NCI-H345 treated with DMSO at 0.1 percent for 48 hours (cell line): Measurements from ENCODE around the gene EPG5.
"Not testable (repeated sequence)": the region's sequence is repeated elsewhere in the genome, so short reads cannot be mapped to it uniquely, and the experiment has no call there.

ENCODE experiments used
- DNase-seq: peaks from one replicate; lab custom pipeline; 2025; ENCODE audit not compliant: unreplicated experiment; lab: John Stamatoyannopoulos, UW

The EPG5 gene

DNA sequence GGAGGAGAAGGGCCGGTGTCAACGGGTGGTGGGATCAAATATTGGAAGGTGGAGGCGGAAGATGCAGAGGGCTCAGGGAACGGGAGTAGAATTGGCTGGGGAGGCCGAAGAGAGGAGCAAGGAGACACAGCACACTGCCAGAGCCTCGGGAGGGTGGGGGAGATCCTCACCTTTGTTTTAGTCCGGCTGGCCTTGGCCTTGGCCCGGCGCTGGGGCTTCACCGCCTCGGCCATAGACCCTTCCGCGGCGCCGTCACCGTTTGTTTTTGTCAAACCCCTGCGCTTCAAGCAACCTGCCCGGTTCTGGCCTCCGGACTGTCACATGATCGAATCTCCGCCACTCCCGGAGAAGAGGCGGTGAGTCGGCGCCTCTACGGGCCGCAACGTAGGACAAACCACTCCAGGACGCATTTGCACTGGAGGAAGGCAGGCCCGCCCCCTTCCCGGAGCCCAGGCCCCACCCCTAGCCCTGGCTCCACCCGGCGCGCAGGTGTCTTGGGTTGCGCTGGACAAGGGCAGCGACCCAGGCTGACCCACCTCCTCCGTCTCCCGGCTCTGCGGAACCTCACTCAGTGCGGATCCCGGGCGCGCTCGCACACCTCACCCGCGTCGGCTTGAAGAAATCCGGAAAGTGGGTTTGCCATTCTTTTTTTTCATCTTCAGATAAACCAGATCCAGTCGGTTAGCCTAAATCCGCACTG is at the start of gene EPG5:
EPG5 (minus strand) TSS at position 323 of the 700 bp plus-strand sequence; CDS start at position 233, 90 bp downstream.
- peak; percentile 80 for DNase-seq

GRCh38 chr18:46013484-46014189 is 46.5 kb upstream of the EPG5 start:
- no peak for DNase-seq

GRCh38 chr18:46010676-46011075 is 43.5 kb upstream of the EPG5 start:
- no peak for DNase-seq

- DNase-seq = no peak
Measured at GRCh38 chr18:46010050-46010449, 42.9 kb upstream of the EPG5 start.

GRCh38 chr18:46009125-46009840 is 42.2 kb upstream of the EPG5 start:
- no peak for DNase-seq

- no peak for DNase-seq
Measured at GRCh38 chr18:46008531-46008930, 41.4 kb upstream of the EPG5 start.

DNA sequence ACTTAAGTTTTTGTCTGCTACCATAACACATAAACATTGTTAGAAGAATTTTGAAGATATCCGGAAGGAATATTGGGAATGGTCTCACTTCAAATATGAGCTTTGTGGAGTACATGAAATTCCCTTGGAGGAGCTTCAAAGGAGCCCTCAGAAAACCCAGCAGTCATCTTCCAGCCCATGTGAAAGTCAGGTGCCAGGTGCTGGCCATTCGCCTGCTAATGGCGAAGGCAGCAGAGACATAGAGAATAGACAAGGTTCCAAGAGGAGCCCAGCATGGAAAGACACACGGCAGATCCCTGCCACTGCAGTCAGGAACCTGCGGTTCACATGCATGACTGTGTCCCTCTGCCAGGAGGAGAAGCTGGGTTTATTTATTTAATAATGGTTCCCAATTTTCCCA is 40.0 kb upstream of the EPG5 start:
- DNase-seq = no peak

DNA sequence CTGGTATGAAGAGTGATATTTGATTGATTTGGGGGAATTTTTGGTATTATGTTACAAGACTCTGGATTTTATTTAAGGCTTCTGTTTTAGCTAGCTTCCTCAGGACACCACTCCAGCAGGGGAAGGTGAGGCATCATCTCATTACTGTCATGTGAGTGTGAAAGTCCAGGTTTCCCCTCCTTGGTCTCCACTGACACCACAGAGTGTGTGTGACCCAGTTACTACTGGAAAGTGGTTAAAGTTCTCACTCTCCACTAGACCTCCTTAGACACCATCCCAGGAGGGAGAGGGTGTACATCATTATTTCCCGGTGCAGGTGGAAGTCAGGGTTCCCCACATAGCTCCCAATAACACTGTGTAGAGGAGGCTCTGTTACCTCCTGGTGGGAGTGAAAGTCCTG is 35.8 kb upstream of the EPG5 start:
- DNase-seq = no peak

DNA sequence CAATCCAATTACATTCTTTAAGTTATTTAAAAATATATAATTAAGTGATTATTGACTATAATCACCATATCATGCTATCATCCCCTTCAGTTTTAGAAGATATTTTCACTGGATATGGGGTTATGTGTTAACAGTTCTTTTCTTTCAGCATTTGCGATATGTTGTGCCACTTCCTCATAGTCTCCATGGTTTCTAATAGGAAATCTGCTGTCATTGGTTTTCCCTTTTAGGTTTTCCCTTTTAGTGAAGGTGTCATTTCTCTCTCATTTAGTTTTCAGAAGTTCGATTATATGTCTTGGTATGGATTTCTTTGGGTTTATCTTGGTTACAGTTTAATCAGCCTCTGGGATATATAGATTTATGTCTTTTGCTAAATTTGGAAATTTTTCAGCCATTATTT is 34.8 kb upstream of the EPG5 start:
- no peak for DNase-seq

DNA sequence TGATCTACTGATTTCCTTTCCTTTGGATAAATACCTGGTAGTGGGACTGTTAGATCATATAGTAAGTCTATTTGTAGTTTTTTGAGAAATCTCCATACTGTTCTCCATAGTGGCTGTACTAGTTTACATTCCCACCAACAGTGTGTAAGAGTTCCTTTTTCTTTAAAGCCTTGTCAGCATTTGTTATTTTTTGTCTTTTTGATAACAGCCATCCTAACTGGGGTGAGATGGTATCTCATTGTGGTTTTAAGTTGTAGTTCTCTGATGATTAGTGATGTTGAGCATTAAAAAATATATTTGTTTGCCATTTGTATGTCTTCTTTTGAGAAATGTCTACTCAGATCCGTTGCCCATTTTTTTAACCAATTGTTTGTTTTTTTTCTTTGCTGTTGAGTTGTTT is 33.9 kb upstream of the EPG5 start:
- DNase-seq = no peak

GRCh38 chr18:45999536-45999935 is 32.4 kb upstream of the EPG5 start:
- no peak for DNase-seq

GRCh38 chr18:45998244-45998643 is 31.1 kb upstream of the EPG5 start:
- no peak for DNase-seq

DNA sequence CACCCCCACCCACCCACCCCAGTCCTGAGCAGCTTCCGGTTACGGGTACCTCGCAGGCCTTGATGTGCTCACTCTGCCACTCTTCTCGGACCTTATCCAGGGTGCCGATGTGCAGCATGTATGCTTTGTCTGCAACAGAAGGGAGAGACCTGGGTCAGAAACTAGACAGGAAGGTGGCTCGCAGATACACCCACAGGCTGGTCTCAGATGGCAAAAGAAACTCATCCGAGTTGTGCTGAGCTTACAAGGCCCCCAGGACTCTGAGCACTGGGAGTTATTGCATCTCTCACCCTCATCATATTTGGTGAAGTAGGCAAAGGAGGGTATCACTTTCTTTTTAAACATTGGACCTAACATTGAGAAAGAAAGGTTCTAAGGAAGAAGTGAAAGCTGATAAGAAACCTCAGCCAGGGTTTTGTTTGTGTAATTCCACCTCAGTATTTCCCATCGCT is 30.6 kb upstream of the EPG5 start:
- no peak for DNase-seq

- no peak for DNase-seq
Measured at GRCh38 chr18:45995461-45995860, 28.3 kb upstream of the EPG5 start.

DNA sequence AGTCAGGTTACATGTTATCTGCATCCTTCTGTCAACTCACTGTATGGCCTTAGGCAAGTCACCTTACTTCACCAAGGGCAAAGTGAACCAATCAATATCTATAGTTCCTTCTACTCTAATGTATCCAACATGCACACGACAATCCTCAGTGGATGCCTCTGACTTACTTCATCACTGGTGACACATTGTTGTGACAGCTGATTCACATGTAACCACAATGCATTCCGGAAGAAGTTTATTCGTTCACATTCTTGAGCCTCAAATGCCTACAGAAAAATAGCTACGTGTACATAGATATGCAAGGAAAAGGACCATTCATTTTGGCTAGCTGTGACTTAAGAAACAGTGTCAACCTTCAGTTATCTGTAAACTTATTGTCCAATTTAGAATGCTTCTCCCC is 26.3 kb upstream of the EPG5 start:
- no peak for DNase-seq

DNA sequence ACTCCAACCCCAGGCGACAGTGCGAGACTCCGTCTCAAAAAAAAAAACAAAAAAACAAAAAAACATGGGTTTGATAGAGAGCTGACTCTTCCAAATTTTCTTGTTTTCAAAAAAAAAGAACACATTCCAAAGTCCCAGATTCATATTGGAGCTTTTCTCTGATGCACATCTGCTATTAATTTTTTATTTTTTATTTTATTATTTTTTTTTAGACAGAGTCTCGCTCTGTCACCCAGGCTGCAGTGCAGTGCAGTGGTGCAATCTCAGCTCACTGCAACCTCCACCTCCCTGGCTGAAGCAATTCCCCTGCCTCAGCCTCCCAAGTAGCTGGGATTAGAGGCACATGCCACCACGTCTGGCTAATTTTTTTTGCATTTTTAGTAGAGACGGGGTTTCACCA is 25.4 kb upstream of the EPG5 start:
- DNase-seq = not testable (repeated sequence)

GRCh38 chr18:45991788-45992187 is 24.7 kb upstream of the EPG5 start:
- DNase-seq = no peak

GRCh38 chr18:45984546-45985235 is 17.6 kb upstream of the EPG5 start:
- DNase-seq = no peak

GRCh38 chr18:45981821-45982220 is 14.7 kb upstream of the EPG5 start:
- no peak for DNase-seq

DNA sequence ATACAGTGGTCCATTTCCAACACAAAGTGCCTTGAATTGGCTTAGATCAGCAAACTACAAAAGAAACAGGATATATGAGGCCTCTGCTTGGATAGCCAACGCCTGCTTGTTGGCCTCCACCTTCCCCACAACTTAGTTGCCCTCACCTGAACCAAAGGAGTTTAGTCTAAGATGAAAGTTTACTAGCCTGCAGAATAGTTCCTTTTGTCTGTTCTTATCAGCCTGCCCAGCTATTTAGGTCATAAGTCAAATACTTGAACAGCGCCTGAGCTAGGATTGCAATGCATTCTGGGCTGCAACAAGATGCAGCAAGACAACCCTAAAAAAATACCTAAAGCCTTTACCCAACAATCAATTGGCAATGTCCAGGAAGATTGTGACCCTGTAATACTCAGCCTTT is 13.1 kb upstream of the EPG5 start:
- no peak for DNase-seq

GRCh38 chr18:45978084-45978483 is 11.0 kb upstream of the EPG5 start:
- no peak for DNase-seq
